ENCODE results near the gene PDGFC.

GRCh38 chr4:156956826-156957368, 14.7 kb downstream of the PDGFC start:
- TF ChIP-seq CTCF (IDR thresholded peaks at IDR 0.05) (no peak), TCF7L2 (IDR thresholded peaks at IDR 0.05; ENCODE audit: low read depth, low read length) (no peak), REST (IDR thresholded peaks at IDR 0.05; ENCODE audit: insufficient read depth in 1 of 2, low read depth in 2 of 2, low read length in 1 of 2) (no peak), POLR2AphosphoS5 (IDR thresholded peaks at IDR 0.05; ENCODE audit: low read depth, low read length) (no peak), SIN3A (IDR thresholded peaks at IDR 0.05; ENCODE audit: borderline replicate concordance, insufficient read depth, low read depth, low read length) (no peak)

Measured in Panc1 (cell line).